Activated CD8-positive, alpha-beta memory T cell treated with anti-CD3 and anti-CD28 coated beads for 36 hours (primary cell): ENCODE results near the gene CEP89. TPM values are rescaled to one million over a fixed set of nuclear protein-coding genes. Genes with fewer than 3 reads are reported as not detected.

Experiments
- total RNA-seq, 2 experiments: library from RNA; stranded (reverse); gene quantifications; one replicate each; pipeline ENCODE4 v1.2.3, GENCODE V29; 2021

The CEP89 gene
- total RNA-seq, 2 experiments from 2014 or later: 18.5 to 19.5 TPM

Other genes starting within 250 kb of the CEP89 start
- gene SLC7A9, start 102.2 kb downstream of the CEP89 start, total RNA-seq: not detected
- 1 to 10 TPM; 7.5 to 8.3 TPM for gene FAAP24, start 284 bp upstream of the CEP89 start, total RNA-seq
- 1 to 10 TPM; 3.5 to 3.9 TPM for gene RHPN2, start 92.9 kb upstream of the CEP89 start, total RNA-seq
- gene GPATCH1, start 109.2 kb upstream of the CEP89 start, total RNA-seq: 10 to 100 TPM; 11.8 to 12.5 TPM
- gene WDR88, start 160.2 kb upstream of the CEP89 start, total RNA-seq: not detected
- under 1 TPM; 0.17 to 0.31 TPM for gene LRP3, start 222.4 kb upstream of the CEP89 start, total RNA-seq